H1 (cell line): ENCODE results near the gene PPOX. TPM values are rescaled to one million over a fixed set of nuclear protein-coding genes. Genes with fewer than 3 reads are reported as not detected.

ENCODE experiments used
- CTCF ChIA-PET: fragments of 300-600 bp; sonication (Branson Sonifier 250); formaldehyde crosslinking; loops from one replicate; lab custom pipeline; 2021; ENCODE audit not compliant: partially characterized antibody; lab: Charles Lee
- POLR2A ChIA-PET: fragments of 300-600 bp; sonication (Branson Sonifier 250); formaldehyde crosslinking; loops from one replicate; lab custom pipeline; 2021; ENCODE audit warnings: inconsistent platforms; ENCODE audit not compliant: partially characterized antibody; lab: Charles Lee
- DNase-seq, 2 experiments: peaks; one replicate each; pipeline versions ENCODE4 v3.0.0 to v3.0.0-alpha.2; 2010 to 2022; ENCODE audit warnings: low spot score in 2 of 2, low read depth in 1 of 2, mixed read lengths in 1 of 2
- FAIRE-seq: peaks from 2 replicates; lab custom pipeline; 2011; peaks lifted over from hg19 to GRCh38; lab: Jason Lieb, UNC
- H2AFZ ChIP-seq: 2 replicates; pipeline ENCODE4 v1.8.1; 2012; ENCODE audit warnings: low read length, inconsistent platforms
- H2AK5ac ChIP-seq: 2 replicates; pipeline ENCODE4 v1.6.1; 2013; ENCODE audit warnings: low read depth, low read length
- H2BK120ac ChIP-seq: replicated peaks from 2 replicates; pipeline ENCODE3; 2013; ENCODE audit warnings: low read depth, low read length, inconsistent platforms
- H2BK12ac ChIP-seq: 2 replicates; pipeline ENCODE4 v1.6.1; 2013; ENCODE audit warnings: low read depth, low read length
- H2BK15ac ChIP-seq: 2 replicates; pipeline ENCODE4 v1.6.1; 2013; ENCODE audit warnings: low read length
- H2BK20ac ChIP-seq: 2 replicates; pipeline ENCODE4 v1.6.1; 2013; ENCODE audit warnings: low read length
- H2BK5ac ChIP-seq: 2 replicates; pipeline ENCODE4 v1.6.1; 2013; ENCODE audit warnings: low read depth, low read length
- H3K14ac ChIP-seq: 2 replicates; pipeline ENCODE4 v1.6.1; 2013; ENCODE audit warnings: inconsistent platforms; ENCODE audit not compliant: insufficient read length
- H3K18ac ChIP-seq: 2 replicates; pipeline ENCODE4 v1.6.1; 2013; ENCODE audit warnings: low read length; ENCODE audit errors: extremely low read depth
- H3K23ac ChIP-seq: 2 replicates; pipeline ENCODE4 v1.6.1; 2013; ENCODE audit warnings: inconsistent platforms; ENCODE audit not compliant: insufficient read length
- H3K23me2 ChIP-seq: 2 replicates; pipeline ENCODE4 v1.6.1; 2013; ENCODE audit warnings: low read depth, low read length
- H3K27ac ChIP-seq: 2 replicates; pipeline ENCODE4 v1.6.1; 2011; ENCODE audit warnings: low read depth, low read length, inconsistent platforms
- H3K27me3 ChIP-seq, 4 experiments: replicated peaks in 1 of 4; 1 replicate in 1 of 4; 2 replicates in 3 of 4; pipeline versions ENCODE4 v1.6.1 to v1.8.1; 2011 to 2013; ENCODE audit warnings: low read length in 3 of 4, mild to moderate bottlenecking in 3 of 4, inconsistent platforms in 2 of 4, mixed read lengths in 2 of 4, moderate library complexity in 1 of 4; ENCODE audit not compliant: control insufficient read depth in 3 of 4, insufficient read depth in 3 of 4; ENCODE audit errors: extremely low read depth in 1 of 4
- H3K36me3 ChIP-seq, 4 experiments: 2 replicates each; pipeline versions ENCODE4 v1.6.1 to v1.8.1; 2011 to 2013; ENCODE audit warnings: mild to moderate bottlenecking in 4 of 4, low read length in 3 of 4, moderate library complexity in 2 of 4, control low read depth in 1 of 4, inconsistent platforms in 1 of 4; ENCODE audit not compliant: insufficient read depth in 4 of 4, control insufficient read depth in 2 of 4
- H3K4ac ChIP-seq: replicated peaks from 2 replicates; pipeline ENCODE3; 2013; ENCODE audit warnings: low read length, low read depth, mixed read lengths, inconsistent platforms; ENCODE audit not compliant: insufficient read length
- H3K4me1 ChIP-seq, 4 experiments: replicated peaks in 1 of 4; 1 replicate in 1 of 4; 2 replicates in 3 of 4; pipeline versions ENCODE4 v1.6.1 to v1.8.1; 2011 to 2013; ENCODE audit warnings: low read length in 3 of 4, inconsistent platforms in 2 of 4, mixed read lengths in 1 of 4; ENCODE audit not compliant: insufficient read depth in 4 of 4, control insufficient read depth in 3 of 4
- H3K4me2 ChIP-seq, 2 experiments: 2 replicates each; pipeline versions ENCODE4 v1.6.1 to v1.8.1; 2011 to 2013; ENCODE audit warnings: low read depth in 2 of 2, low read length in 2 of 2, control low read depth in 1 of 2, inconsistent platforms in 1 of 2, mild to moderate bottlenecking in 1 of 2; ENCODE audit not compliant: insufficient read depth in 1 of 2
- H3K4me3 ChIP-seq, 4 experiments: fragments of 200-600, 300-600 bp in 1 of 4; sonication (generic), shearing (Covaris generic), sonication (Bioruptor Twin) in 1 of 4; 2 replicates each; pipeline versions ENCODE4 v1.5.1 to v1.8.1; 2011 to 2016; ENCODE audit warnings: low read length in 4 of 4, low read depth in 3 of 4, control low read depth in 2 of 4, inconsistent platforms in 2 of 4, mild to moderate bottlenecking in 2 of 4, mixed read lengths in 1 of 4, moderate library complexity in 1 of 4; ENCODE audit not compliant: insufficient read depth in 2 of 4; ENCODE audit errors: extremely low read depth in 1 of 4
- H3K56ac ChIP-seq: replicated peaks from 2 replicates; pipeline ENCODE3; 2013; ENCODE audit warnings: low read depth, mild to moderate bottlenecking, mixed read lengths, low read length, inconsistent platforms; ENCODE audit not compliant: insufficient read length
- H3K79me1 ChIP-seq: 2 replicates; pipeline ENCODE4 v1.6.1; 2013; ENCODE audit warnings: low read depth, low read length, control low read depth
- H3K79me2 ChIP-seq, 2 experiments: 2 replicates each; pipeline versions ENCODE4 v1.6.1 to v1.8.1; 2012 to 2013; ENCODE audit warnings: low read length in 2 of 2, mild to moderate bottlenecking in 2 of 2, inconsistent platforms in 1 of 2; ENCODE audit not compliant: insufficient read depth in 2 of 2, control insufficient read depth in 1 of 2
- H3K9ac ChIP-seq, 4 experiments: replicated peaks in 1 of 4; 1 replicate in 1 of 4; 2 replicates in 3 of 4; pipeline versions ENCODE4 v1.6.1 to v1.8.1; 2011 to 2013; ENCODE audit warnings: low read depth in 3 of 4, low read length in 3 of 4, control low read depth in 2 of 4, mild to moderate bottlenecking in 2 of 4, moderate library complexity in 2 of 4, inconsistent platforms in 1 of 4; ENCODE audit errors: extremely low read depth in 1 of 4
- H3K9me3 ChIP-seq, 2 experiments: 2 replicates each; pipeline versions ENCODE4 v1.6.1 to v1.8.1; 2012 to 2013; ENCODE audit warnings: mild to moderate bottlenecking in 2 of 2, moderate library complexity in 2 of 2, control low read depth in 1 of 2, inconsistent platforms in 1 of 2, low read depth in 1 of 2, low read length in 1 of 2, mixed read lengths in 1 of 2; ENCODE audit not compliant: insufficient read depth in 2 of 2
- H4K20me1 ChIP-seq, 2 experiments: replicated peaks in 1 of 2; 2 replicates each; pipeline versions ENCODE3 to v1.8.1; 2011 to 2013; ENCODE audit warnings: inconsistent platforms in 2 of 2, low read length in 2 of 2, mild to moderate bottlenecking in 1 of 2; ENCODE audit not compliant: insufficient read depth in 2 of 2, control insufficient read depth in 1 of 2
- H4K5ac ChIP-seq: 2 replicates; pipeline ENCODE4 v1.6.1; 2013; ENCODE audit warnings: low read length, low read depth, mixed read lengths, inconsistent platforms; ENCODE audit not compliant: insufficient read length
- H4K8ac ChIP-seq: 2 replicates; pipeline ENCODE4 v1.8.0; 2013; ENCODE audit warnings: mild to moderate bottlenecking, moderate library complexity, low read length, inconsistent platforms; ENCODE audit not compliant: insufficient read depth; ENCODE audit errors: extremely low read depth
- H4K91ac ChIP-seq: replicated peaks from 2 replicates; pipeline ENCODE3; 2013; ENCODE audit warnings: low read length, mixed read lengths, inconsistent platforms; ENCODE audit not compliant: insufficient read length
- BACH1 ChIP-seq: IDR thresholded peaks from 2 replicates; pipeline ENCODE4 v1.6.1; 2012; ENCODE audit warnings: low read length, improper control_type of control experiment
- CBX5 ChIP-seq: fragments of 300-800, 300-1000 bp; sonication (generic); IDR thresholded peaks from 2 replicates; pipeline ENCODE4 v1.7.1; 2016; ENCODE audit warnings: antibody characterized with exemption, low read length, low read depth
- CHD1 ChIP-seq: IDR thresholded peaks from 2 replicates; pipeline ENCODE4 v1.6.1; 2012; ENCODE audit warnings: low read depth, low read length, improper control_type of control experiment
- EGR1 ChIP-seq: IDR thresholded peaks from 2 replicates; pipeline ENCODE4 v1.6.1; 2011; ENCODE audit warnings: low read depth, low read length, borderline replicate concordance
- GTF2F1 ChIP-seq: IDR thresholded peaks from 2 replicates; pipeline ENCODE4 v1.6.1; 2012; ENCODE audit warnings: low read depth, low read length, improper control_type of control experiment, borderline replicate concordance
- KDM4A ChIP-seq: IDR thresholded peaks from one replicate; pipeline ENCODE4 v1.7.1; 2012; ENCODE audit warnings: low read depth, mild to moderate bottlenecking, moderate library complexity, low read length, inconsistent platforms; ENCODE audit not compliant: severe bottlenecking
- MAFK ChIP-seq: IDR thresholded peaks from 2 replicates; pipeline ENCODE4 v1.6.1; 2012; ENCODE audit warnings: low read depth, mild to moderate bottlenecking, improper control_type of control experiment, low read length
- NRF1 ChIP-seq: IDR thresholded peaks from 2 replicates; pipeline ENCODE4 v1.6.1; 2011; ENCODE audit warnings: mild to moderate bottlenecking, low read depth, low read length, improper control_type of control experiment
- RAD21 ChIP-seq, 2 experiments: IDR thresholded peaks in 1 of 2; conservative IDR thresholded peaks in 1 of 2; 2 replicates each; pipeline ENCODE4 v1.6.1; 2011; ENCODE audit warnings: low read depth in 2 of 2, low read length in 2 of 2, improper control_type of control experiment in 1 of 2, inconsistent platforms in 1 of 2, mild to moderate bottlenecking in 1 of 2, moderate library complexity in 1 of 2
- RBBP5 ChIP-seq: IDR thresholded peaks from 2 replicates; pipeline ENCODE4 v1.7.1; 2012; ENCODE audit warnings: low read depth, mild to moderate bottlenecking, inconsistent platforms, low read length, moderate library complexity, borderline replicate concordance
- TEAD4 ChIP-seq: IDR thresholded peaks from 2 replicates; pipeline ENCODE4 v1.6.1; 2012; ENCODE audit warnings: low read depth, low read length, inconsistent platforms, mixed read lengths
- ZNF274 ChIP-seq: IDR thresholded peaks from 2 replicates; pipeline ENCODE4 v1.7.0; 2012; ENCODE audit warnings: low read length, borderline replicate concordance; ENCODE audit errors: extremely low read depth
- WGBS, 2 experiments: shearing (Covaris generic) in 1 of 2; methylation state at CpG; one replicate each; pipeline versions ENCODE4 v1.1.6 to v1.1.7; 2013 to 2015; ENCODE audit warnings: low lambda C conversion rate in 2 of 2, mixed read lengths in 2 of 2, inconsistent platforms in 1 of 2, low coverage in 1 of 2, missing lambda C conversion rate in 1 of 2; ENCODE audit not compliant: insufficient replicate concordance in 2 of 2, insufficient coverage in 1 of 2, insufficient read length in 1 of 2; ENCODE audit errors: extremely low coverage in 1 of 2, missing lambda C conversion rate in 1 of 2; 5-methylcytosine and 5-hydroxymethylcytosine counted together
- polyA plus RNA-seq, 7 experiments: library from polyadenylated mRNA; depleted of rRNA in 3 of 7; stranded (reverse) in 5 of 7; unstranded in 2 of 7; fragments of >200 nt in 5 of 7; fragments of 200-250 nt in 2 of 7; gene quantifications; 1 replicate in 5 of 7; 2 replicates in 1 of 7; 4 replicates in 1 of 7; pipeline versions ENCODE4 v1.2.1 to v1.2.3, GENCODE V29; 2011 to 2013; ENCODE audit warnings: missing spikeins in 2 of 7, mixed read lengths in 2 of 7
- total RNA-seq: library from RNA; stranded (reverse); fragmentation: NEBNext Ultra II Directional; extraction: Animal tissue kit (Norgen Biotek cat#: 25700); gene quantifications from 2 replicates; pipeline ENCODE4 v1.2.1, GENCODE V29; 2021

PPOX gene
- total and polyA plus RNA-seq, 2 of the 8 experiments (the other 6 are each of a cell fraction or from before 2014, with no cell fraction given) = 39.4 to 40.4 TPM

DNA sequence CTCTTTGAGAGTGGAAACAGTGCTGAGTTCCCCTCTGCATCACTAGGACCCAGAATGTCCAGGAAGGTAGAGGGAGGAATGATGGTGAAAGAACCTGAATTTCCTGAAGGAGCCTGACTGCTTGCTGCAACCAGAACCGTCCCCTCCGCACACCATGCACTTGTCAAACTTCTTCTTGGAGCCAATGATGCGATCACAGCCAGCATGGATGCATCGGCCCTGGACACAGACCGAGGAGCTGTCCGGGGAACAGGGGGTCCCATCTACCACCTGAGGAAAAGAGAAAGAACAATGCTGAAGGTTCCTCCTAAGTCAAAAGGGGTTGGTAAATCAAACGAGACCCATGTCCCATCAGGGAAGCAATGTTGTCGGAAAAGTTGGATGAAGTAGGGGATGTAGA is 25.7 kb downstream of the PPOX start:
- TF ChIP-seq CBX5 (no peak), TEAD4 (no peak), ZNF274 (no peak), EGR1 (no peak), GTF2F1 (no peak), KDM4A (no peak), NRF1 (no peak), RBBP5 (no peak), BACH1 (no peak), CHD1 (no peak), MAFK (no peak), RAD21 (IDR thresholded peaks at IDR 0.05 in 1 of 2, conservative IDR thresholded peaks at IDR 0.05 in 1 of 2; ENCODE audit: low read depth in 2 of 2, low read length in 2 of 2) (no peak)
- peaks cover 4 to 14% (median 10%) of the 10 kb centered on the region in 4 experiments; a peak in 5 of 8 replicates for H3K36me3 ChIP-seq
- no peak overlapping the region for H3K4me2 ChIP-seq
- H2AFZ ChIP-seq = no peak overlapping the region
- no peak overlapping the region for H2AK5ac ChIP-seq
- no peak overlapping the region for H4K5ac ChIP-seq
- no peak overlapping the region for H3K14ac ChIP-seq
- no peak overlapping the region for H2BK5ac ChIP-seq
- H3K18ac ChIP-seq = no peak overlapping the region
- no peak overlapping the region for H4K91ac ChIP-seq
- H3K4me1 ChIP-seq = peaks cover 3 to 7% (median 4%) of the 10 kb centered on the region in 4 experiments
- H2BK12ac ChIP-seq = no peak overlapping the region
- 93% methylated on average over 8 of the region's 8 CpGs; no CpG with 5 or more reads in 1 of the 2 experiments for WGBS, 2 experiments
- H2BK120ac ChIP-seq = no peak overlapping the region
- ChIA-PET CTCF (interaction anchor here (0.6 to 6.1 kb wide), 26 partner anchors 11 to 197 kb away, joined by 3 to 67 read pairs (median 5); partner anchors contain the start of genes APOA2, B4GALT3, FCER1G and NDUFS2), POLR2A (interaction anchor here (1.1 to 4.6 kb wide), 5 partner anchors 10 to 122 kb away, joined by 3 to 45 read pairs (median 3); partner anchors contain the start of genes B4GALT3 and NDUFS2)
- no peak for DNase-seq
- no peaks in the 10 kb centered on the region for H3K23me2 ChIP-seq
- no peaks in the 10 kb centered on the region for H4K20me1 ChIP-seq
- no peak overlapping the region for H3K56ac ChIP-seq
- no peak overlapping the region for H3K23ac ChIP-seq
- no peak overlapping the region for H3K4me3 ChIP-seq
- no peak for FAIRE-seq
- no peak overlapping the region for H2BK15ac ChIP-seq
- no peaks in the 10 kb centered on the region for H3K79me2 ChIP-seq
- H3K27ac ChIP-seq = no peak overlapping the region
- no peak overlapping the region for H2BK20ac ChIP-seq
- no peak overlapping the region for H4K8ac ChIP-seq
- H3K9ac ChIP-seq = no peak overlapping the region
- no peaks in the 10 kb centered on the region; a peak in 1 of 7 replicates for H3K27me3 ChIP-seq
- H3K9me3 ChIP-seq = no peaks in the 10 kb centered on the region
- H3K4ac ChIP-seq = no peak overlapping the region
- peaks cover under 1% of the 10 kb centered on the region; the same call in 1 of the 2 replicates for H3K79me1 ChIP-seq
